Stimulated activated CD4-positive, alpha-beta T cell treated with anti-CD3 and anti-CD28 coated beads, Interleukin-4, amount 100 ng/mL, for 48 hours (primary cell): ENCODE measurements around the gene CABCOCO1.

Experiments
- DNase-seq, 2 donors: peaks; one replicate each; pipeline ENCODE4 v3.0.0-alpha.2; 2020; ENCODE audit warnings: low read depth in 2 of 2

The CABCOCO1 gene

GRCh38 chr10:61662794-61663259 is at the start of gene CABCOCO1:
Gene CABCOCO1 (plus strand): TSS chr10:61662929. CDS start chr10:61662973, 44 bp downstream.
- no peak for DNase-seq

GRCh38 chr10:61613665-61614064 is 49.1 kb upstream of the CABCOCO1 start:
- DNase-seq: no peak

- no peak for DNase-seq
Measured at GRCh38 chr10:61616611-61617010, 46.1 kb upstream of the CABCOCO1 start.

GRCh38 chr10:61617180-61617579 is 45.5 kb upstream of the CABCOCO1 start:
- DNase-seq: no peak

GRCh38 chr10:61617586-61617985 is 45.1 kb upstream of the CABCOCO1 start:
- DNase-seq: no peak

- DNase-seq: no peak
Measured at GRCh38 chr10:61618388-61618961, 44.3 kb upstream of the CABCOCO1 start.

GRCh38 chr10:61620506-61620905 is 42.2 kb upstream of the CABCOCO1 start:
- no peak for DNase-seq

- DNase-seq: no peak
Measured at GRCh38 chr10:61621605-61622051, 41.1 kb upstream of the CABCOCO1 start.

- DNase-seq: no peak
Measured at GRCh38 chr10:61623161-61623560, 39.6 kb upstream of the CABCOCO1 start.

- no peak for DNase-seq
Measured at GRCh38 chr10:61626209-61626608, 36.5 kb upstream of the CABCOCO1 start.

- DNase-seq: no peak
Measured at GRCh38 chr10:61627266-61627665, 35.5 kb upstream of the CABCOCO1 start.

- no peak for DNase-seq
Measured at GRCh38 chr10:61628151-61628874, 34.4 kb upstream of the CABCOCO1 start.

- DNase-seq: no peak
Measured at GRCh38 chr10:61628875-61629513, 33.7 kb upstream of the CABCOCO1 start.

- DNase-seq: no peak
Measured at GRCh38 chr10:61629576-61629975, 33.2 kb upstream of the CABCOCO1 start.

GRCh38 chr10:61632057-61632670 is 30.6 kb upstream of the CABCOCO1 start:
- no peak for DNase-seq

- DNase-seq: no peak
Measured at GRCh38 chr10:61633665-61634064, 29.1 kb upstream of the CABCOCO1 start.

GRCh38 chr10:61634746-61635145 is 28.0 kb upstream of the CABCOCO1 start:
- no peak for DNase-seq

GRCh38 chr10:61635471-61635870 is 27.3 kb upstream of the CABCOCO1 start:
- no peak for DNase-seq

GRCh38 chr10:61635932-61636331 is 26.8 kb upstream of the CABCOCO1 start:
- DNase-seq: no peak

- no peak for DNase-seq
Measured at GRCh38 chr10:61639952-61640351, 22.8 kb upstream of the CABCOCO1 start.

GRCh38 chr10:61640856-61641255 is 21.9 kb upstream of the CABCOCO1 start:
- DNase-seq: no peak

GRCh38 chr10:61642150-61642571 is 20.6 kb upstream of the CABCOCO1 start:
- no peak for DNase-seq
